SU-DHL-6 (cell line): ENCODE data around the gene ANKRD17.

Source experiments
- H2AFZ ChIP-seq: fragments of 200-600 bp; sonication (generic); 2 replicates; pipeline ENCODE4 v1.6.1; 2014; ENCODE audit warnings: low read depth, mild to moderate bottlenecking, moderate library complexity, mixed read lengths, antibody characterized with exemption, low read length; ENCODE audit not compliant: severe bottlenecking
- H3F3A ChIP-seq: fragments of 200-600 bp; shearing (Covaris generic); 2 replicates; pipeline ENCODE4 v1.6.0; 2016; ENCODE audit warnings: antibody characterized with exemption, mild to moderate bottlenecking; ENCODE audit not compliant: insufficient read depth
- H3K27ac ChIP-seq: fragments of 200-600 bp; sonication (generic); 2 replicates; pipeline ENCODE4 v1.5.1; 2016; ENCODE audit warnings: low read depth, mild to moderate bottlenecking, low read length, moderate library complexity, mixed read lengths
- H3K27me3 ChIP-seq: fragments of 200-600 bp; sonication (generic), shearing (Covaris generic); 2 replicates; pipeline ENCODE4 v1.6.0; 2014; ENCODE audit warnings: mild to moderate bottlenecking, low read length
- H3K36me3 ChIP-seq: fragments of 200-600 bp; sonication (generic); 2 replicates; pipeline ENCODE4 v1.6.1; 2014; ENCODE audit warnings: mild to moderate bottlenecking, low read length, mixed read lengths
- H3K4me2 ChIP-seq: fragments of 300-600, 200-600 bp; shearing (Covaris generic), sonication (generic); 2 replicates; pipeline ENCODE4 v1.6.0; 2014; ENCODE audit warnings: low read length, low read depth, mild to moderate bottlenecking; ENCODE audit not compliant: poor library complexity, severe bottlenecking
- H3K4me3 ChIP-seq: fragments of 200-600 bp; sonication (generic); 2 replicates; pipeline ENCODE4 v1.5.1; 2014; ENCODE audit warnings: antibody characterized with exemption, low read length, mild to moderate bottlenecking, mixed read lengths; ENCODE audit not compliant: insufficient read depth, poor library complexity, severe bottlenecking
- H3K79me2 ChIP-seq: fragments of 200-600 bp; sonication (generic); 2 replicates; pipeline ENCODE4 v1.6.1; 2014; ENCODE audit warnings: mild to moderate bottlenecking, low read length, moderate library complexity; ENCODE audit not compliant: insufficient read depth
- H3K9ac ChIP-seq: fragments of 200-600 bp; sonication (generic); 2 replicates; pipeline ENCODE4 v1.7.0; 2014; ENCODE audit warnings: mild to moderate bottlenecking, low read length
- H3K9me2 ChIP-seq: fragments of 200-600 bp; sonication (generic); replicated peaks from 2 replicates; pipeline ENCODE4 v1.6.1; 2014; ENCODE audit warnings: low read length; ENCODE audit not compliant: insufficient read depth
- H3K9me3 ChIP-seq: fragments of 200-600 bp; sonication (generic); 2 replicates; pipeline ENCODE4 v1.6.1; 2014; ENCODE audit warnings: low read length, mixed read lengths; ENCODE audit not compliant: insufficient read depth
- H4K20me1 ChIP-seq: fragments of 200-600 bp; sonication (generic); 2 replicates; pipeline ENCODE4 v1.6.1; 2014; ENCODE audit warnings: low read depth, mild to moderate bottlenecking, antibody characterized with exemption, low read length, moderate library complexity, mixed read lengths
- CTCF ChIP-seq: fragments of 200-600 bp; sonication (generic); IDR thresholded peaks from one replicate; pipeline ENCODE4 v1.5.1; 2017; ENCODE audit warnings: antibody characterized with exemption, mild to moderate bottlenecking, low read length, moderate library complexity; ENCODE audit not compliant: insufficient read depth, poor library complexity, severe bottlenecking
- EZH2phosphoT487 ChIP-seq: fragments of 200-600 bp; sonication (generic), shearing (Covaris generic); conservative IDR thresholded peaks from 2 replicates; pipeline ENCODE4 v1.6.1; 2018; ENCODE audit warnings: mild to moderate bottlenecking, antibody characterized with exemption, low read length, moderate library complexity, mixed read lengths

Gene ANKRD17

GRCh38 chr4:73142995-73143547 is 115.5 kb downstream of the ANKRD17 start:
- Histone ChIP-seq H3K27ac (no peak overlapping the region), H3F3A (no peaks in the 10 kb centered on the region), H4K20me1 (no peaks in the 10 kb centered on the region), H2AFZ (no peak overlapping the region), H3K79me2 (no peaks in the 10 kb centered on the region), H3K27me3 (no peaks in the 10 kb centered on the region), H3K9me3 (no peaks in the 10 kb centered on the region), H3K4me2 (no peak overlapping the region), H3K9me2 (no peaks in the 10 kb centered on the region), H3K9ac (no peak overlapping the region), H3K4me3 (no peak overlapping the region), H3K36me3 (peaks cover 14% of the 10 kb centered on the region; the same call in 1 of the 2 replicates)
- no peak for TF ChIP-seq EZH2phosphoT487
- TF ChIP-seq CTCF: no peak

GRCh38 chr4:73139991-73140390 is 118.6 kb downstream of the ANKRD17 start:
- H3K9ac ChIP-seq: no peak overlapping the region
- H3K27me3 ChIP-seq: no peaks in the 10 kb centered on the region
- H4K20me1 ChIP-seq: no peaks in the 10 kb centered on the region
- H3K9me3 ChIP-seq: no peaks in the 10 kb centered on the region
- no peak overlapping the region for H3K4me3 ChIP-seq
- H3K27ac ChIP-seq: no peak overlapping the region
- H3K79me2 ChIP-seq: no peaks in the 10 kb centered on the region
- no peak overlapping the region for H3K4me2 ChIP-seq
- no peak for TF ChIP-seq CTCF
- TF ChIP-seq EZH2phosphoT487: no peak
- H3F3A ChIP-seq: no peaks in the 10 kb centered on the region
- no peaks in the 10 kb centered on the region for H3K9me2 ChIP-seq
- peaks cover 14% of the 10 kb centered on the region; the same call in 1 of the 2 replicates for H3K36me3 ChIP-seq
- H2AFZ ChIP-seq: no peak overlapping the region

- H3K36me3 ChIP-seq: peaks cover 14% of the 10 kb centered on the region; the same call in 1 of the 2 replicates
Measured at GRCh38 chr4:73139245-73139644, 119.4 kb downstream of the ANKRD17 start.

More at GRCh38 chr4:73139245-73139644, 119.4 kb downstream of the ANKRD17 start:
- Histone ChIP-seq H3K27ac (no peak overlapping the region), H3K9ac (no peak overlapping the region), H4K20me1 (no peaks in the 10 kb centered on the region), H3K4me3 (no peak overlapping the region), H3K79me2 (no peaks in the 10 kb centered on the region), H2AFZ (no peak overlapping the region), H3K9me3 (no peaks in the 10 kb centered on the region), H3K27me3 (no peaks in the 10 kb centered on the region), H3K9me2 (no peaks in the 10 kb centered on the region), H3F3A (no peaks in the 10 kb centered on the region), H3K4me2 (no peak overlapping the region)
- TF ChIP-seq CTCF: no peak
- no peak for TF ChIP-seq EZH2phosphoT487
